ENCODE data around the gene TMPRSS7.

Gene TMPRSS7

GRCh38 chr3:112034436-112034835 is at the start of gene TMPRSS7:
TMPRSS7 (plus strand) TSS chr3:112034736; CDS start chr3:112034846, 110 bp downstream.
- DNase-seq: no peak

DNA sequence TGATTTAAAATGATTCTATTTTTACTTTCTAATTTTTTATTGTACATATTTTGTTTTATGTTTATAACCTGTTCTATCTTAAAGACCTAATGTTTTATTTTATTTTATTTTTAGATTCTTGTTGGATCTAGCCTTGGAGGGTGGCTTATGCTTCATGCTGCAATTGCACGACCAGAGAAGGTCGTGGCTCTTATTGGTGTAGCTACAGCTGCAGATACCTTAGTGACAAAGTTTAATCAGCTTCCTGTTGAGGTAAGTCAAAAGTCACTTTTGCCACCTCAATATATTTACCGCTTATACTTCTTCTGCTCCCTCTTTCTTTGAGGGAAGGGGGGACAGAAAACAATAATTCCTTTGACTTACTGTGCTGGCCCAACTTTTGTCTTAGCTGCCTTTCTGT is 47.7 kb upstream of the TMPRSS7 start:
- no peak for DNase-seq

DNA sequence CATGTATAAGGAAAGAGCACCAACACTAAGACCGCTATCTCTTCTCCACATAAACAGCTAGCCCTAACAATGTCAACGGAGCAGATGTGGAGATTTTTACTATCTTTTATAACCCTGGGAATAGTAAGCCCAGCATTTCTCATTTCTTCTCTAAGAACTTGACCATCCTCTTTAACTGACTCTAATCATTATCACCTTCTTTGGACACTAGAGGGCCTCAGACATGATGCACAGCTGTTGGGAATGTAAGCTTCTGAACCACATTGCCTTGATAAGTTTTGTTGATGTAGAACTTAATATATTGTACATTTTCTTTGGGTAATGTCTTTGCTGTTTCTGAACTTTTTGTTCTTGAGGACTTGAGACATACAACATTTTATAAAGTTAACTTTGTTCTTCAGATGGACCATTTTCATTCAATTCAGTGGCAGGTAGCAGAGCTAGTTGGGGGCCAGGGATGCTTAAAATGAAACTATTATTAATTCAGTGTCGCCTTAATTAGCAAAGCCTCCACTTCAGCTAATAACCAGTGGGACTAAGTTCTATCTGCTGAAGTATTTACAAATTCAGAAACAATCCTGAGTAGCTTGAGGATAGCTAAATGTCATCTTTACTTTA is 45.4 kb upstream of the TMPRSS7 start:
- DNase-seq: peak; percentile 27

DNA sequence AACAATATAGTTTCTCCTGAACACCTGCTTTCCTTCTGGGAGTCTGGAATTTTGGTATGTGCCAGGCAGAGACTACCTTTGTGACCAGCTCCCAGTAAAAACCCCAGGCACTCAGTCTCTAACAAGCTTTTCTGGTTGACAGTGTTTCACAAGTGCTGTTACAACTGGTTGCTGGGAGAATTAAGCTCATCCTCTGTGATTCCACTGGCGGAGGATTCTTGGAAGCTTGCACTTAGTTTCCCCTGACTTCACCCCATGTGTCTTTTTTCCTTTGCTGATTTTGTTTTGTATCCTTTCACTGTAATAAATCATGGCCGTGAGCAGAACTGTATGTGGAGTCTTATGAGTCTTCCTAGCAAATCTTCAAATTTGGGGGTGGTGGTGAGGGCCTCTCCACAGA is 41.5 kb upstream of the TMPRSS7 start:
- no peak for DNase-seq

- DNase-seq: peak; percentile 78
Observed at GRCh38 chr3:111998636-111999483, 35.7 kb upstream of the TMPRSS7 start, which contains the start of gene TAGLN3. TAGLN3 (plus strand) TSS chr3:111998922; CDS start chr3:111999423, 501 bp downstream.

DNA sequence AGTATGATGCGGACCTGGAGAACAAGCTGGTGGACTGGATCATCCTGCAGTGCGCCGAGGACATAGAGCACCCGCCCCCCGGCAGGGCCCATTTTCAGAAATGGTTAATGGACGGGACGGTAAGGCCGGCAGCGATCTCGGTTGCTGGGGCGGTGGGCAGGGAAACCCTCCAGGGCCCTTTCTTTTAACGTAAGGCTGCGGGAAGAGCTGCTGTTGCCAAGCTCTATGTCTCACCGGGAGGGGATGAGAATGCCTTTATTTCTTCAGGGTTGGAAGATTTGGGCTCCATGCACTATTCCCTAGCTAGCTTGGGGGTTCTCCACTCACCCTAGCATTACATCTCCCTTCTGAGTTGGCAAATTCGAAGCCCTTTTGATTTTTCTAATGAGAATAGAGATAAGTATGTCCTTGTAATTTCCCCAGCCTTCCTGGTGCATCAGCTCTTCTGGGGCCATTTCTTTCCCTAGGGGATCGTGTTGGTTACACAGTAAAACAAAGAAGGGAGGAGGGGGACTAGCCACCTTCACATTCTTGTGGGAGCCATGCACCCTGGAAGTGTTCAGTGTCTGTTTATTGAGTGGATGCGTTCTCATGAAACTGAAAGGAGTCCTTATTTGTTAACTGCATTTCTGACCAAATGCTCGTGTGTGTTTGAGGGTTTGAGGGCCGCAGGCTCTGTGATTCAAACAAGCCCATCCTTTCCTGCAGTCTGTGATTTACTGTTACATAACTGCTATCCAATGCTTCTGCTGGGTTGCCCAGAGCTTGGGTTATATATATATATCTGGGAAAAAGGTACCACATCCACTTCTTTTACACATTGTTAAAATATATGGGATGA is 34.8 kb upstream of the TMPRSS7 start:
- no peak for DNase-seq

- DNase-seq: no peak
Observed at GRCh38 chr3:112000367-112000771, 34.2 kb upstream of the TMPRSS7 start.

DNA sequence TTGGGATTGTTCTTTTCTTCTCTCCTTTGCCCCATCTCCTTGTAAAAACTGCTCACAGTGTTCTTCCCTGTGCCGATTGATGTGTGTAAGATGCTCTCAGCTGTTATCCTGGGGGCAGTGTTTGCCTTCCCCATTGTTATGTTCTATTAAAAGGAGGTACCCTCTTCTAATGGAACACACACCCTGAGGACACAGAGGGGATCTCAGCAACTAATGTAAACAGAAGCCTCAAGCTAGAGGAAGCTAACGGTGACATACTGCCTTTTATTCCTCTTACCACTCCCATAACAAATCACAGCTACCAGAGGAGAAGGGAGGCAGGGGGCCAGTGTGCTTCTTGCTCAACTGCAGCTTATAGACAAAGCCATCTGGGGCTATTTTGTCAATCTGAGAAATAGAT is 33.6 kb upstream of the TMPRSS7 start:
- peak; percentile 26 for DNase-seq

DNA sequence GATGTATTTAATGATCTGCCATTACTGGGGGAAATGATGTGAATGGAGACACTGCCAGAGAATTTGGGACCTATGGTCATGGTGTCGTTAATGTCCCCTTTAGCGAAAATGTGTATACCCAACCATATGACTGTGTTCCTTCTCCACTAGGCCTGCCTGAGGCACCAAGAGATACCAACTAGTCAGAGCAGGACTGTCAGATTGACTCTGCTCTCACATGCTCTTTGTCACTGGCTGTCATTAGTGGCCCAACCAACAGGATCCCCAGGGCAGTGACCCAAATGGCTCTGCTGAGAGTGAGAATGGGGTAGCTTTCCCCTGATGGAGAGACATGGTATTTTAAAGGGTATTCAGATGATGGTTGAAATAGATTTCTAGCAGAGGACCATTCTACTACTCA is 33.0 kb upstream of the TMPRSS7 start:
- DNase-seq: no peak

- DNase-seq: no peak
Observed at GRCh38 chr3:112002096-112002971, 32.2 kb upstream of the TMPRSS7 start.

DNA sequence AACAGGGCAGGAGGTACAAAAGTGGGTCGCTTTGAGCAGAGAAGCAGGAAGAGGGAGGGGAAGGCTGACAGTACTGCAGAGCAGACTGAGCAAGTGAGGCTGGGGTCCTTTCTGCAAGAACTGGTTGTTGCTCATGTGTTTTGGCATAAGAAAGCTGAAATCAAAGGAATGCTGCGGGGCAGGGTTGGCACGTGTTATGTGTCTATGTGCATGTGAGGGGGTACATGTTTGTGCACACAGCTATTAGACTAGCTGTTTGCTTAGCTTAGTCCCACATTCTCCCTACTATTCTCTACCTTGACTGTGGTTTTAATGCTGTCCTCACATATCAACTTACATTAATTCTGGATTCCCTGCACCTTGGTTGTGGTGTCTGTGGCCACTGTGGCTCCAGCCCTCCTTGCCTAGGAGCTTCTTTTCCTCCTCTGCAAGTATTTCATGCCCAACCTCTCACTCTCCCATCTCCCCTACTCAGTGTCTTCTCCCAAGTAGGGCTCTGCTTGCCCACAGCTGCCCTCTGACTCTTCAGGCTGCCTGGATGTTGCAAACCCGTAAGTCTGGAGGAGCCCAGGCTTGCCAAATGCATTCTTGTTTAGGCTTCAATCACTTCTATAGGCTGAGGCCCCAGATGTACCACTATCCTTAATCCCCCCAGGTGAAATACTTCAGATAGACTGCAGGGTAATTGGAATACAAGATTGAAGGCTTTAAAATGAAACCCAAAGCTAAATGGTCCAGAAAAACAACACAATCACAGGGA is 31.0 kb upstream of the TMPRSS7 start:
- no peak for DNase-seq

DNA sequence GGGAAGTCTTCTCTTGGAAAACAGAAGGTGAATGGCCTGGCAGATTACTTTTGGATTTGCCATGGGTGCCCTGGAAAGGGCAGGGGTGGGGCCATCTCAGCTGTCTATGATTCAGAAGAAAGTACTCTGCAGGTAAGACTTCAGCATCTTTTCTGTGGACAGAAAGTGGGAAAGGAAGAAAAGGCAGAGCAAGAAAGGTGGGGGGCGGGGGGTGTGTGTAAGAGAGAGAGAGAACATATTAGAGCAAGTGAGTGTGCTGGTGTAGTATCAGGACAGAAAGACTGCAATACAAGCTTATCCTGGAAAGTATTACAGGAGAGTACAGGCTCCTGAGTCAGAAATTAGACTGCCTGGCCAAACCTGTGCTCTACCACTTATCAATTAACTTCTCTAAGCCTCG is 30.3 kb upstream of the TMPRSS7 start:
- no peak for DNase-seq

GRCh38 chr3:112004669-112005068 is 29.9 kb upstream of the TMPRSS7 start:
- DNase-seq: no peak

- no peak for DNase-seq
Observed at GRCh38 chr3:112005091-112005672, 29.4 kb upstream of the TMPRSS7 start.

DNA sequence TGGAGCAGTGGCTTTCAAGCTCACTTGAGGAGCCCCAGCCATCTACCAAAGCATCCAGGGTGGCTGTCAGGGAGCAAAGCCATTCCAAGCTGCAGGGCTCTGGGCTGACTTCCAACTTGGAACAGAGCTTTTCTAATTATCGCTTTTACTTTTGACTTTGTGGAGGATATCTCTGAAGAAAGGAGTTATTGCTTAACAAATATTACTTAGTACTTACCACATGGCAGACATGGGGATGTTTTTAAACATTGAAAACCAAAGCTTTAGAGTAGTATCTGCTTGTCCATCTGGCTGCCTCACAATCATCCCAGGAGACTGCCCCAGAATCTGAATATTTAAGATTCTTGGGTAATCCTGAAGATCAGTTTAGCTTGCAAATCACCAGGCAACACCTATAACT is 26.9 kb upstream of the TMPRSS7 start:
- no peak for DNase-seq

GRCh38 chr3:112009670-112010069 is 24.9 kb upstream of the TMPRSS7 start:
- DNase-seq: no peak

GRCh38 chr3:112010636-112011035 is 23.9 kb upstream of the TMPRSS7 start:
- DNase-seq: no peak

DNA sequence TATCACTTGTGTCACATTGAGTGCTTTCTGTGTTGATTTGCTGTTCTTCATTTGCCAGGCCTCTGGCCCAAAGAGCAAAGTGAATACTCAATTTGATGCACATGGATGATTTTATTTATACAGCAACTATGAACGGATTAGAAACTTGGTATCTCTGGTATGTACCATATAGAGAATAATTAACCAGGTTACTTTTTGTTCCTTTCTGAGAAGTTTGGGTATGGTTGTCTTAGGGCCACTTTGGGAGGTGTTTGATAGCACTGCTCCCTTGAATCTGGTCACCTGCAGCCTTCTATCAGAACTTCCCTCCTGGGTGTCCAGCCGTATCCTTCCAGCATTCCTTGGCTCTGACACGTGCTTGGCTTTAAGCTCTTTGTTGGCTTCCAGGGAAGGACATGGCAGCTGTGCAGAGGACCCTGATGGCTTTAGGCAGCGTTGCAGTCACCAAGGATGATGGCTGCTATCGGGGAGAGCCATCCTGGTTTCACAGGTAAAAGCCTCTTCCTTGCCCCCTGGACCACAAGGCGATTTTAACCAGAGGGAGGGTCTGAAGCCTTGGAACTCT is 23.1 kb upstream of the TMPRSS7 start:
- no peak for DNase-seq

DNA sequence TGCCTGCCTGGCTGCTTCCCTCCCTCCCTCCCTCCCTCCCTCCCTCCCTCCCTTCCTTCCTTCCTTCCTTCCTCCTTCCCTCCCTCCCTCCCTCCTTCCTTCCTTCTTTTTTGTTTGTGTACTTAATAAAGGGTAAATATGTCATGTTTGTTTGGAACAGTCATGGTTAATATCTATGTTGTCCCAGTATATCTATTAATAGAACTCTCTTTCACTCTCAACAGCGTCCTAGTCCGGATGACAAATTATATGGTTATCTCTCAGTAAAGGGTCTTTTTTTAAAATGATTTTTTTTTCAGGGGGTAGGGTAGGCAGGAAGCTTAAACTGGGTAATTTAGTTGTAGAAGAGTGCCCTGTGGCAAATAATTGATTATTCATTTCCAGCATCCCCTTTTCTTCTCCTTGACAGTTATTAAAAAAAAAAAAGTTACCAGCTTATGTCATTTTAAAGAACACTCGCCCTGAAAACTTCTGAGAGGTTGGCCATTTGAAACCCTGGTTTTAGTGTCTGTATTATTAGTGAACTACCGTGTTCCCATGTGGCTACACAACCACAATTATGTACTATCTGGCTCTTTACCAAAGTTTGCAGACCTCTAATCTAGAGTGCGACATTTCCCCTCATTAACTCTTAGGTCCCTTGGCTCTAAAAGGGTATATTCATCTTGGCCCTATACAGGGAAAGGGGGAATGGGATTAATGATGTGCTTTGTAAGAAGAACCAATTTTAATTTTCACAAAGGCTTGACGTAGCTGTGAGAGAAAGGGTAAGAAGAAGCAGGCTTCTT is 22.1 kb upstream of the TMPRSS7 start:
- DNase-seq: no peak

Measured in NCI-H2227 treated with DMSO at 0.1 percent for 48 hours (cell line).